Stimulated activated CD8-positive, alpha-beta memory T cell treated with anti-CD3 and anti-CD28 coated beads, Interleukin-12 subunit alpha, Interleukin-12 subunit beta, amount 100 ng/mL, for 24 hours (primary cell): Measurements from ENCODE around the gene SETD6.

Source experiments
- DNase-seq: peaks from one replicate; pipeline ENCODE4 v3.0.0-alpha.2; 2020; ENCODE audit errors: extremely low read depth

The SETD6 gene

GRCh38 chr16:58507963-58508670 is 7.2 kb upstream of the SETD6 start:
- DNase-seq = no peak

GRCh38 chr16:58508671-58509251 is 6.6 kb upstream of the SETD6 start:
- DNase-seq = no peak

DNA sequence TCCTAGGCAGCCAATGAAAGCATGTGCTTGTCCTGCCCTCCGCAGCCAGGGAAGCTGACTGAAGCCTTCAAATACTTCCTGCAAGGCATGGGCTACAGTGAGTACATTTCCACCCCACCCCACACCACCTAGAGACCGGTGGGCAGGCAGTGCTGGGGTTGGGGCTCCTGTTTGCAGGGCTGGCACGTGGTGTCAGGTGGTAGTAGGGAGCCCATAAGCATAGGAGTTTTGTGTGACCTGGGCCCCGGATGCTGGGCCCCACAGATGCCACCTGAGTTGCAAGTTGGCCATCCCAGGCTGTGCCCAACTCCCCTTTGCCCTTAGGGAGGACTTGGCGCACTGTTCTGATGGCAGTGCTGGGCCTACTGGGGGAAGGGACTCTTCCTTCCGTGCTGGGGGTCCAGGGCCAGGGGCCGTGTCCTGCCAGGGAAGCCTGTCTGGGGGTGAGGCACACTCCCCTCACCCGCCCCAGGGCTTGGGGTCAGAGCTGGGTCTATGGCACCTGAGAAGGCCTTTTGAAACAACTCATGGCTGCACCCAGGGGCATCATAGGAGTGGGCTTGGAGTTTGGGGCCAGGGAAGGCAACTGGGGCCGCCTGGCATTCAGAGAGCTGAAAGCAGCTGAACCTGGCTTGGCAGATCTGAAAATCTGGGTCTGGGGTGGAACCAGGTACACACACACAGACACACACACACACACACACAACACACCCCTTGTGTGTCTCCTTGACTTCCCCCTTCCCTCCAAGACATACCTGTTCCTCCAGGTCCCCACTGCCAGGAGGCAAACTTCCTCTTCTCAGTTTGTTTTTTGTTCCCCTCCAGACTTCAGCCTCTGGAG is 5.8 kb upstream of the SETD6 start:
- DNase-seq = no peak

GRCh38 chr16:58510097-58510775 is 5.1 kb upstream of the SETD6 start:
- DNase-seq = no peak

DNA sequence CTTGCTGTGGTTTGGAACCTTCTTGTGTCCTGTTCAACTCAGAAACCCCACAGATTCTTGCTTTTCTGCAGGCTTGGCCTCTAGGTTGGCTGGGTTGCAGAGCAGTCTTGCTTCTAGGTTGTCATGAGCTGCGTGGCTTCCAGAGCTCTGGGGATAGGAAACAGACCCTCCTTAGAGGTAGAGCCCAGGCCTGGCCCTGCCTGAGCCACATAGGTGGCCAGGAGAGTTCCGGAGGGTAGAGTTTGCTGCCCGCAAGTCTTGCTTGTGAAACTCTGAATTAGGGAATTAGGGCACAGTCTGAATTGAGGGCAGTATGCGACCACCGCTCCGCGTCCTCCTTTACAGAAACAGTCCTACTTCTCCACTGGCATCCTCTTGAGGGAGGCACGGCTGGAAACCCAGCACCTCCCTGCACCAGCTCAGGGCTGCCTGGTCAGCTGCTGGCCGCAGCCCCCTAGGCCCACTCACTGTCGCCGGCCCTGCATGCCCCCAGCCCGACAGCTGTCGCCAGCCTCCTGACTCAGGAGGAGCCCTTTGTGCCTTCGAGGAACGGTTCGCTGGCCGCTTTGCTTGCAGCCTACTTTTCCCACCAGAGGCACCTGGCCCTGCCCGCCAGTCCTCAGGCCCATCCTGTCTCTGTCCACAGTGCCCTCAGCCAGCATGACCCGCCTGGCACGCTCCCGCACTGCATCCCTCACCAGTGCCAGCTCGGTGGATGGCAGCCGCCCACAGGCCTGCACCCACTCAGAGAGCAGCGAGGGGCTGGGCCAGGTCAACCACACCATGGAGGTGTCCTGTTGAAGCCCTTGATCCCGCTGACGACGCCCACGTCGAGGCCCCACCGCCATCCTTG is 4.3 kb upstream of the SETD6 start:
- DNase-seq = no peak

GRCh38 chr16:58511933-58512815 is 3.1 kb upstream of the SETD6 start:
- peak; percentile 70 for DNase-seq

- no peak for DNase-seq
Observed at GRCh38 chr16:58513874-58514273, 1.4 kb upstream of the SETD6 start.

DNA sequence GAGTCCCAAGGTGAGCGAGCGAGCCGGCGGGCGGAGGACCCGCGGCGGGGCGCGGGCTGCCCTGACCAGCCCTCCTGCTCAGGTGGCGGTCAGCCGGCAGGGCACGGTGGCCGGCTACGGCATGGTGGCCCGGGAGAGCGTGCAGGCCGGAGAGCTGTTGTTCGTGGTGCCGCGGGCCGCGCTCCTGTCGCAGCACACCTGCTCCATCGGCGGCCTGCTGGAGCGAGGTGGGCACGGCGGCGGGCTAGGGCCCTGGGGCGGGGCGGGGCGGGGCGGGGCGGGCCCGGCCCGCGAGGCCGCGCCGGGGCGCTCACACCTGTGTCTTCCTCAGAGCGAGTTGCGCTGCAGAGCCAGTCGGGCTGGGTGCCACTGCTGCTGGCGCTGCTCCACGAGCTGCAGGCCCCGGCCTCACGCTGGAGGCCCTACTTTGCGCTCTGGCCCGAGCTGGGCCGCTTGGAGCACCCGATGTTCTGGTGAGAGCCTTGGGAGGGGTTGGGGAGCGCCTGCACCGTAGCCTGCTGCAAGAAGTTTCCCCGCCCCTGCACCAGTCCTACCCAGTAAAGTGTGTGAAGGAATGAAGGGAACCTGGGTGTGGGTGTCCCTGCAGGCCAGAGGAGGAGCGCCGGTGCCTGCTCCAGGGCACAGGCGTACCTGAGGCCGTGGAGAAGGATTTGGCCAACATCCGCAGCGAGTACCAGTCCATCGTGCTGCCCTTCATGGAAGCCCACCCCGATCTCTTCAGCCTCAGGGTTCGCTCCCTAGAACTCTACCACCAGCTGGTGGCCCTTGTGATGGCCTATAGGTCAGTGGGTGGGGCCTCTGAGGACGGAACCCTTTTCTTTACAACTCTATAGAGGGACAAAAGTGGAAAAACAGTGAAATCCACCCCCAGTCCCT is 802 bp downstream of the SETD6 start:
- DNase-seq = no peak

- DNase-seq = no peak
Observed at GRCh38 chr16:58516768-58517107, 1.4 kb downstream of the SETD6 start.

DNA sequence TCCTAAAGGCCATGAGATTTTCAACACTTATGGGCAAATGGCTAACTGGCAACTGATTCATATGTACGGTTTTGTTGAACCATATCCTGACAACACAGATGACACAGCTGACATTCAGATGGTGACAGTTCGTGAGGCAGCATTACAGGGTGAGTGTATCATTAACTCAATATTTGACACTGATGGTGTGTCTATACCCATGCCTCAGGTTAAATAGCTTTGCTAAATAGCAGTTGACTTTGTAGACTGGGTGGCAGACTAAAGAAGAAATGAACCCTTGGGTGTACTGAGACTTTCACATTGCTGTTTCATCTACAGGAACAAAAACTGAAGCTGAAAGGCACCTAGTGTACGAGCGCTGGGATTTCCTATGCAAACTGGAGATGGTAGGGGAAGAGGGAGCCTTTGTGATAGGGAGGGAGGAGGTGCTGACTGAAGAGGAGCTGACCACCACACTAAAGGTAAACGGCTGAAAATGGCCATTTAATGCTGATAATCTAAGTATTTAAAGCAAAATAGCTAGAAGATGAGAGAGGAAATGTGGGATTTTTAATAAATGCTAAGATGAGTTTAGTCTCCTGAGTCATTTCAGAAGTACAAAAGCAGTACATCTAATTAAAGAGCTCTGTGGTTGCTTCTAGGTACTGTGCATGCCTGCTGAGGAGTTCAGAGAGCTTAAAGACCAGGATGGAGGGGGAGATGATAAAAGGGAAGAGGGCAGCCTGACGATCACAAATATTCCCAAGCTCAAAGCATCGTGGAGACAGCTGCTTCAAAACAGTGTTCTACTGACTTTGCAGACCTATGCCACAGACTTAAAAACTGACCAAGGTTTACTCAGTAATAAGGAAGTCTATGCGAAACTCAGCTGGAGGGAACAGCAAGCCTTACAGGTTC is 3.0 kb downstream of the SETD6 start:
- DNase-seq = no peak

GRCh38 chr16:58518980-58519368 is 3.7 kb downstream of the SETD6 start:
- DNase-seq = no peak

- no peak for DNase-seq
Observed at GRCh38 chr16:58519707-58520106, 4.4 kb downstream of the SETD6 start.

- no peak for DNase-seq
Observed at GRCh38 chr16:58530179-58530578, 14.9 kb downstream of the SETD6 start.

- no peak for DNase-seq
Observed at GRCh38 chr16:58532414-58532813, 17.1 kb downstream of the SETD6 start.

- DNase-seq = no peak
Observed at GRCh38 chr16:58533751-58534470, 18.6 kb downstream of the SETD6 start.

GRCh38 chr16:58535100-58535499 is 19.8 kb downstream of the SETD6 start:
- no peak for DNase-seq

GRCh38 chr16:58536278-58536677 is 21.0 kb downstream of the SETD6 start:
- no peak for DNase-seq
